Choroid plexus epithelial cell (primary cell): ENCODE measurements around the gene NOG.

Experiments used
- DNase-seq: peaks from one replicate; pipeline ENCODE4 v3.0.0-alpha.2; 2010; ENCODE audit warnings: low read depth
- H3K4me3 ChIP-seq: 2 replicates; pipeline ENCODE4 v1.5.1; 2011; ENCODE audit warnings: low read depth, mild to moderate bottlenecking, control low read depth, low read length, moderate library complexity
- CTCF ChIP-seq: conservative IDR thresholded peaks from 2 replicates; pipeline ENCODE4 v1.5.1; 2011; ENCODE audit warnings: low read depth, mild to moderate bottlenecking, control low read depth, inconsistent platforms, low read length, moderate library complexity

NOG gene

GRCh38 chr17:56614522-56614921 is 21.0 kb downstream of the NOG start:
- no peak for DNase-seq
- H3K4me3 ChIP-seq = no peak overlapping the region
- TF ChIP-seq CTCF = no peak

GRCh38 chr17:56616239-56616638 is 22.7 kb downstream of the NOG start:
- no peak for TF ChIP-seq CTCF
- no peak for DNase-seq
- H3K4me3 ChIP-seq = no peak overlapping the region

GRCh38 chr17:56623383-56623782 is 29.9 kb downstream of the NOG start:
- no peak for TF ChIP-seq CTCF
- no peak overlapping the region for H3K4me3 ChIP-seq
- no peak for DNase-seq

GRCh38 chr17:56624309-56624708 is 30.8 kb downstream of the NOG start:
- TF ChIP-seq CTCF = no peak
- DNase-seq = no peak
- H3K4me3 ChIP-seq = no peak overlapping the region

DNA sequence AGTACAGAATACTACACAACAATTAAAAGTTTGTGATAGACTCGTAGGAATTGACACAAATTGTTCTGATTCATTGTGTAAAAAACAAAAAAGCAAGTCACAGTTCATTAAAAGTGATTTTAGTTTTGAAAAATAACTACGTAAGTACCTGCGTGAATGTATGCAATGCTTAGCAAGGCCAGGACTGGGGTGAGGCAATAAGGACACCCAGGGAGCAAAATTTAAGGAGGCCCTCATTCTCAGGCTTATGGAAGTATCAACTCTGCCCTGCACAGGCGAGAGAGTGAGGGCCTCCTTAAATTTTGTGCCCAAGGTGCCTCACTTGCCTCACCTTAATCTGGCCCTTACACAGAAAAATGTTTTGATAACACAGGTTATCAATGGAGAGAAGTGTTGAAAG is 31.4 kb downstream of the NOG start:
- no peak overlapping the region for H3K4me3 ChIP-seq
- TF ChIP-seq CTCF = no peak
- no peak for DNase-seq

- no peak overlapping the region for H3K4me3 ChIP-seq
- peak; percentile 56 for TF ChIP-seq CTCF
- DNase-seq = peak; percentile 44
These were observed 36.1 kb downstream of the NOG start for GRCh38 chr17:56629531-56630075.

GRCh38 chr17:56630202-56630601 is 36.7 kb downstream of the NOG start:
- no peak for DNase-seq
- TF ChIP-seq CTCF = no peak
- no peak overlapping the region for H3K4me3 ChIP-seq
